B cell (primary cell): ENCODE data around the gene PRELID2. TPM values are rescaled to one million over a fixed set of nuclear protein-coding genes. Genes with fewer than 3 reads are reported as not detected.

Experiments
- ATAC-seq: fragments of 200-7000 bp; cut with Tn5 transposase; one replicate; pipeline ENCODE4 v1.10.0; 2021; ENCODE audit warnings: low read depth, mild to moderate bottlenecking, moderate number of reproducible peaks, moderate library complexity
- CTCF ChIA-PET: fragments of 350-600 bp; sonication (Branson Sonifier 250); formaldehyde crosslinking; loops from one replicate; lab custom pipeline; 2021; ENCODE audit warnings: antibody characterized with exemption, inconsistent platforms; lab: Charles Lee
- POLR2A ChIA-PET: fragments of 350-600 bp; sonication (Branson Sonifier 250); formaldehyde crosslinking; loops from one replicate; lab custom pipeline; 2021; ENCODE audit warnings: antibody characterized with exemption; lab: Charles Lee
- DNase-seq: peaks from one replicate; pipeline ENCODE4 v3.0.0; 2013
- H2AFZ ChIP-seq: 2 replicates; pipeline ENCODE4 v1.6.1; 2012; ENCODE audit warnings: mild to moderate bottlenecking, low read depth, low read length; ENCODE audit not compliant: insufficient read depth, poor library complexity, severe bottlenecking
- H3K27ac ChIP-seq, 2 donors: 1 replicate in 1 of 2; 2 replicates in 1 of 2; pipeline ENCODE4 v1.5.1; 2012 to 2013; ENCODE audit warnings: low read length in 2 of 2, mild to moderate bottlenecking in 2 of 2, moderate library complexity in 1 of 2
- H3K27me3 ChIP-seq, 4 experiments: fragments of 200-600 bp in 1 of 4; sonication (generic) in 1 of 4; replicated peaks in 1 of 4; 1 replicate in 2 of 4; 2 replicates in 2 of 4; pipeline versions ENCODE4 v1.6.1 to v1.7.0; 2013 to 2016; ENCODE audit warnings: low read length in 3 of 4, mild to moderate bottlenecking in 2 of 4, mixed read lengths in 1 of 4, moderate library complexity in 1 of 4; ENCODE audit not compliant: insufficient read depth in 4 of 4, control insufficient read depth in 3 of 4; ENCODE audit errors: control extremely low read depth in 1 of 4
- H3K36me3 ChIP-seq, 2 experiments: replicated peaks in 1 of 2; 1 replicate in 1 of 2; 2 replicates in 1 of 2; pipeline versions ENCODE4 v1.6.1 to v1.7.1; 2013; ENCODE audit warnings: low read length in 1 of 2; ENCODE audit not compliant: insufficient read depth in 2 of 2, control insufficient read depth in 1 of 2; ENCODE audit errors: control extremely low read depth in 1 of 2, extremely low read depth in 1 of 2
- H3K4me1 ChIP-seq, 2 donors: fragments of 200-600 bp in 1 of 2; sonication (generic) in 1 of 2; 1 replicate in 1 of 2; 2 replicates in 1 of 2; pipeline versions ENCODE4 v1.5.1 to v1.6.1; 2013 to 2017; ENCODE audit warnings: low read length in 2 of 2; ENCODE audit not compliant: control insufficient read depth in 2 of 2, insufficient read depth in 2 of 2
- H3K4me2 ChIP-seq: replicated peaks from 2 replicates; pipeline ENCODE3; 2012; ENCODE audit warnings: mild to moderate bottlenecking, low read depth, low read length; ENCODE audit not compliant: poor library complexity, severe bottlenecking
- H3K4me3 ChIP-seq, 5 experiments: fragments of 200-600 bp in 1 of 5; sonication (generic) in 1 of 5; 1 replicate in 3 of 5; 2 replicates in 2 of 5; pipeline versions ENCODE4 v1.5.1 to v1.7.0; 2011 to 2016; ENCODE audit warnings: low read length in 4 of 5, mild to moderate bottlenecking in 4 of 5, low read depth in 2 of 5, control low read depth in 1 of 5, moderate library complexity in 1 of 5; ENCODE audit not compliant: insufficient read depth in 1 of 5; ENCODE audit errors: control extremely low read depth in 1 of 5, extremely low read depth in 1 of 5
- H3K79me2 ChIP-seq: fragments of 200-600 bp; sonication (generic); one replicate; pipeline ENCODE4 v1.6.0; 2016; ENCODE audit warnings: low read length; ENCODE audit not compliant: control insufficient read depth, insufficient read depth
- H3K9ac ChIP-seq: fragments of 200-600 bp; sonication (generic); 2 replicates; pipeline ENCODE4 v1.6.1; 2017; ENCODE audit warnings: mild to moderate bottlenecking, low read length, moderate library complexity
- H3K9me3 ChIP-seq, 3 donors: one replicate each; pipeline versions ENCODE4 v1.6.1 to v1.7.1; 2013; ENCODE audit warnings: low read length in 2 of 3; ENCODE audit not compliant: control insufficient read depth in 2 of 3, insufficient read depth in 1 of 3; ENCODE audit errors: control extremely low read depth in 1 of 3
- H4K20me1 ChIP-seq: 2 replicates; pipeline ENCODE4 v1.6.0; 2012; ENCODE audit warnings: mild to moderate bottlenecking, low read length; ENCODE audit not compliant: insufficient read depth, control insufficient read depth, poor library complexity, severe bottlenecking
- H3K27ac Mint-ChIP-seq: one replicate; pipeline ENCODE4 v1.8.0; 2021; ENCODE audit warnings: mixed read lengths
- H3K27me3 Mint-ChIP-seq: one replicate; pipeline ENCODE4 v1.8.0; 2021; ENCODE audit warnings: mixed read lengths
- H3K4me1 Mint-ChIP-seq: one replicate; pipeline ENCODE4 v1.8.0; 2021; ENCODE audit warnings: mixed read lengths
- H3K4me3 Mint-ChIP-seq: one replicate; pipeline ENCODE4 v1.8.0; 2021; ENCODE audit warnings: mixed read lengths
- H3K9me3 Mint-ChIP-seq: one replicate; pipeline ENCODE4 v1.8.0; 2022; ENCODE audit warnings: mixed read lengths; ENCODE audit not compliant: insufficient read depth
- EZH2 ChIP-seq: IDR thresholded peaks from 2 replicates; pipeline ENCODE4 v1.6.1; 2012; ENCODE audit warnings: borderline replicate concordance, low read depth, mild to moderate bottlenecking, moderate library complexity, low read length; ENCODE audit not compliant: insufficient read depth, poor library complexity, severe bottlenecking
- WGBS: methylation state at CpG from one replicate; pipeline ENCODE4 v1.1.5; 2013; ENCODE audit warnings: missing lambda C conversion rate; ENCODE audit not compliant: insufficient coverage; 5-methylcytosine and 5-hydroxymethylcytosine counted together
- intact Hi-C: fragments of 100-400 bp; cut with micrococcal nuclease; formaldehyde crosslinking; loops from one replicate; pipeline ENCODE4 v1.10.0; 2022
- polyA plus RNA-seq: library from polyadenylated mRNA; depleted of rRNA; stranded (reverse); fragments of >200 nt; gene quantifications from 2 replicates; pipeline ENCODE4 v1.2.3, GENCODE V29; 2012
- total RNA-seq, 2 donors: library from RNA; stranded (reverse); fragments of 120-200 nt in 1 of 2; gene quantifications; 1 replicate in 1 of 2; 2 replicates in 1 of 2; pipeline versions ENCODE4 v1.2.3 to v1.2.4, GENCODE V29; 2013 to 2022
- TF ChIP-seq, protein P1 (sequence below): fragments of 200-600 bp; IDR thresholded peaks from one replicate; pipeline ENCODE4 v1.8.0; 2022; ENCODE audit warnings: antibody characterized with exemption, mild to moderate bottlenecking

PRELID2 gene
- total and polyA plus RNA-seq, 2 donors (not counting 1 experiment from before 2014, with no cell fraction given), result 0.63 to 2.7 TPM

- H3K27ac ChIP-seq, result no peak overlapping the region
- WGBS, result 89% methylated on average over 5 of the region's 6 CpGs
- H3K36me3 ChIP-seq, result no peaks in the 10 kb centered on the region
- no peaks in the 10 kb centered on the region for H4K20me1 ChIP-seq
- Mint-ChIP-seq H3K9me3 (no peaks in the 10 kb centered on the region), H3K27me3 (peaks cover 26% of the 10 kb centered on the region), H3K4me3 (no peak overlapping the region), H3K27ac (no peak overlapping the region), H3K4me1 (peaks cover 4% of the 10 kb centered on the region)
- H3K4me1 ChIP-seq, result peaks cover 0 to 3% of the 10 kb centered on the region in 2 donors
- no peak overlapping the region for H2AFZ ChIP-seq
- no peaks in the 10 kb centered on the region for H3K9me3 ChIP-seq
- no peak overlapping the region for H3K4me2 ChIP-seq
- DNase-seq, result no peak
- no peaks in the 10 kb centered on the region for H3K79me2 ChIP-seq
- ChIA-PET CTCF (no interaction called here), POLR2A (no interaction called here)
- no peak overlapping the region for H3K4me3 ChIP-seq
- peaks cover 0 to 10% (median 4%) of the 10 kb centered on the region in 4 experiments for H3K27me3 ChIP-seq
- intact Hi-C loops, result no loop called here
- TF ChIP-seq, protein P1, sequence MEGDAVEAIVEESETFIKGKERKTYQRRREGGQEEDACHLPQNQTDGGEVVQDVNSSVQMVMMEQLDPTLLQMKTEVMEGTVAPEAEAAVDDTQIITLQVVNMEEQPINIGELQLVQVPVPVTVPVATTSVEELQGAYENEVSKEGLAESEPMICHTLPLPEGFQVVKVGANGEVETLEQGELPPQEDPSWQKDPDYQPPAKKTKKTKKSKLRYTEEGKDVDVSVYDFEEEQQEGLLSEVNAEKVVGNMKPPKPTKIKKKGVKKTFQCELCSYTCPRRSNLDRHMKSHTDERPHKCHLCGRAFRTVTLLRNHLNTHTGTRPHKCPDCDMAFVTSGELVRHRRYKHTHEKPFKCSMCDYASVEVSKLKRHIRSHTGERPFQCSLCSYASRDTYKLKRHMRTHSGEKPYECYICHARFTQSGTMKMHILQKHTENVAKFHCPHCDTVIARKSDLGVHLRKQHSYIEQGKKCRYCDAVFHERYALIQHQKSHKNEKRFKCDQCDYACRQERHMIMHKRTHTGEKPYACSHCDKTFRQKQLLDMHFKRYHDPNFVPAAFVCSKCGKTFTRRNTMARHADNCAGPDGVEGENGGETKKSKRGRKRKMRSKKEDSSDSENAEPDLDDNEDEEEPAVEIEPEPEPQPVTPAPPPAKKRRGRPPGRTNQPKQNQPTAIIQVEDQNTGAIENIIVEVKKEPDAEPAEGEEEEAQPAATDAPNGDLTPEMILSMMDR, result no peak
- no peak for TF ChIP-seq EZH2
- ATAC-seq, result no peak
- no peak overlapping the region for H3K9ac ChIP-seq
Observed at GRCh38 chr5:145859453-145859852, 24.3 kb upstream of the PRELID2 start.

GRCh38 chr5:145858959-145859358 is 23.8 kb upstream of the PRELID2 start:
- peaks cover 0 to 3% of the 10 kb centered on the region in 2 donors for H3K4me1 ChIP-seq
- H3K4me2 ChIP-seq, result no peak overlapping the region
- no peaks in the 10 kb centered on the region for H3K36me3 ChIP-seq
- Mint-ChIP-seq H3K27ac (no peak overlapping the region), H3K4me1 (peaks cover 4% of the 10 kb centered on the region), H3K9me3 (no peaks in the 10 kb centered on the region), H3K4me3 (no peak overlapping the region), H3K27me3 (peaks cover 21% of the 10 kb centered on the region)
- ChIA-PET POLR2A (no interaction called here), CTCF (no interaction called here)
- DNase-seq (no peak), ATAC-seq (no peak)
- H3K9ac ChIP-seq, result no peak overlapping the region
- H3K4me3 ChIP-seq, result no peak overlapping the region
- peaks cover 0 to 10% (median 4%) of the 10 kb centered on the region in 4 experiments for H3K27me3 ChIP-seq
- no peak overlapping the region for H2AFZ ChIP-seq
- TF ChIP-seq, protein P1, result no peak
- TF ChIP-seq EZH2, result no peak
- 95% methylated on average over 3 of the region's 4 CpGs for WGBS
- H3K27ac ChIP-seq, result no peak overlapping the region
- H3K79me2 ChIP-seq, result no peaks in the 10 kb centered on the region
- no peaks in the 10 kb centered on the region for H4K20me1 ChIP-seq
- no peaks in the 10 kb centered on the region for H3K9me3 ChIP-seq
- intact Hi-C loops, result no loop called here
